Astrocyte (in vitro differentiated cells and primary cell): Measurements from ENCODE around the gene ERFE. TPM values are rescaled to one million over a fixed set of nuclear protein-coding genes. Genes with fewer than 3 reads are reported as not detected.

ENCODE experiments used
- total RNA-seq: library from RNA; stranded (reverse); gene quantifications from 2 replicates; pipeline ENCODE4 v1.2.1, GENCODE V29; 2021

Gene ERFE
- total RNA-seq, 1 donor from 2014 or later: 1.4 TPM

Other genes starting within 250 kb of the ERFE start
- gene UBE2F, start 192.0 kb upstream of the ERFE start, total RNA-seq: 56.8 and 67.1 TPM in 2 replicates
- 12.1 and 15.4 TPM in 2 replicates for gene SCLY, start 98.0 kb upstream of the ERFE start, total RNA-seq
- 0.07 TPM in 1 of 2 replicates, not detected in the other for gene ESPNL, start 58.6 kb upstream of the ERFE start, total RNA-seq
- gene KLHL30, start 20.3 kb upstream of the ERFE start, total RNA-seq: 0.53 and 0.59 TPM in 2 replicates
- gene ILKAP, start 44.7 kb downstream of the ERFE start, total RNA-seq: 32.3 and 35.2 TPM in 2 replicates
- gene HES6, start 81.1 kb downstream of the ERFE start, total RNA-seq: 1.3 and 3.0 TPM in 2 replicates
- gene PER2, start 129.6 kb downstream of the ERFE start, total RNA-seq: 2.0 and 3.5 TPM in 2 replicates
- gene TRAF3IP1, start 161.5 kb downstream of the ERFE start, total RNA-seq: 17.8 and 19.6 TPM in 2 replicates